Measurements from ENCODE around the gene SYNGR3. TPM values are rescaled to one million over a fixed set of nuclear protein-coding genes. Genes with fewer than 3 reads are reported as not detected.

Gene SYNGR3
- total and polyA plus RNA-seq, 2 of the 13 experiments (the other 11 are each of a cell fraction or from before 2014, with no cell fraction given): 0.97 to 5.7 TPM

GRCh38 chr16:1977875-1978268, 11.9 kb upstream of the SYNGR3 start:
- H3K4me2 ChIP-seq (ENCODE audit: low read depth, low read length): no peak overlapping the region
- FAIRE-seq: no peak
- no peak overlapping the region for H3K4me3 ChIP-seq (replicated peaks in 1 of 3; ENCODE audit: insufficient read depth in 1 of 3, low read depth in 2 of 3, low read length in 3 of 3)
- H3K27ac ChIP-seq (ENCODE audit: extremely low read length, insufficient read depth, low read length): no peak overlapping the region
- H3K79me2 ChIP-seq (ENCODE audit: insufficient read depth, low read length): peaks cover 7% of the 10 kb centered on the region
- ChIA-PET POLR2A (interaction anchor here (0.6 to 1.4 kb wide), 3 partner anchors 13 to 145 kb away, joined by 3 to 6 read pairs (median 4); partner anchors contain the start of gene RPS2), CTCF (ENCODE audit: low intra/inter-chr PET ratio, low total read pairs) (no interaction called here)
- no TSS peak for BruUV-seq (replicated peaks)
- H3K9ac ChIP-seq (ENCODE audit: insufficient read depth, low read depth, low read length): no peak overlapping the region
- in situ Hi-C loops (cut with HindIII; ENCODE audit: extremely low pct_ligation_motif_present, low pct_unique_long_range_greater_than_20kb): no loop called here
- H4K20me1 ChIP-seq (ENCODE audit: insufficient read depth, low read length): no peaks in the 10 kb centered on the region
- no peaks in the 10 kb centered on the region for H3K9me3 ChIP-seq (ENCODE audit: low read length)
- no peak for DNase-seq (ENCODE audit: low spot score)
- intact Hi-C loops (cut with micrococcal nuclease; ENCODE audit: unreplicated experiment): no loop called here
- peaks cover 24% of the 10 kb centered on the region for H3K4me1 ChIP-seq (ENCODE audit: insufficient read depth, low read length)
- no peak for ATAC-seq
- H3K36me3 ChIP-seq (replicated peaks in 1 of 2; ENCODE audit: control insufficient read depth in 1 of 2, insufficient read depth in 2 of 2, low read length in 2 of 2): peaks cover 21 to 34% of the 10 kb centered on the region in 2 experiments; a peak in 3 of 5 replicates
- 100% methylated on average over 2 of the region's 18 CpGs for WGBS (ENCODE audit: low lambda C conversion rate)
- no peak overlapping the region for H2AFZ ChIP-seq (ENCODE audit: low read length)
- H3K27me3 ChIP-seq (ENCODE audit: control insufficient read depth in 1 of 2, insufficient read depth in 2 of 2, low read length in 2 of 2): no peaks in the 10 kb centered on the region
- no peak for TF ChIP-seq NKX3-1 (CRISPR knock-in tag; IDR thresholded peaks at IDR 0.05)
- peak; percentile 31; the same call in 1 of the 2 replicates for TF ChIP-seq RBFOX2 (IDR thresholded peaks at IDR 0.05; ENCODE audit: low read depth, low read length)

GRCh38 chr16:1978476-1979120, 11.2 kb upstream of the SYNGR3 start:
- H3K27me3 ChIP-seq (ENCODE audit: control insufficient read depth in 1 of 2, insufficient read depth in 2 of 2, low read length in 2 of 2): no peaks in the 10 kb centered on the region
- H3K27ac ChIP-seq (ENCODE audit: extremely low read length, insufficient read depth, low read length): no peak overlapping the region
- no peaks in the 10 kb centered on the region for H3K9me3 ChIP-seq (ENCODE audit: low read length)
- CTCF ChIA-PET (ENCODE audit: low intra/inter-chr PET ratio, low total read pairs): no interaction called here
- 95% methylated on average over 27 of the region's 37 CpGs for WGBS (ENCODE audit: low lambda C conversion rate)
- FAIRE-seq (no peak), ATAC-seq (no peak), DNase-seq (ENCODE audit: low spot score) (no peak)
- no peak overlapping the region for H3K9ac ChIP-seq (ENCODE audit: insufficient read depth, low read depth, low read length)
- no peak overlapping the region for H2AFZ ChIP-seq (ENCODE audit: low read length)
- peaks cover 2% of the 10 kb centered on the region for H3K79me2 ChIP-seq (ENCODE audit: insufficient read depth, low read length)
- POLR2A ChIA-PET: interaction anchor here (0.6 to 1.4 kb wide), 2 partner anchors 14 to 145 kb away, joined by 3 to 4 read pairs; partner anchors contain the start of gene RPS2
- intact Hi-C loops (cut with micrococcal nuclease; ENCODE audit: unreplicated experiment) (no loop called here), in situ Hi-C loops (cut with HindIII; ENCODE audit: extremely low pct_ligation_motif_present, low pct_unique_long_range_greater_than_20kb) (no loop called here)
- H3K4me1 ChIP-seq (ENCODE audit: insufficient read depth, low read length): peaks cover 22% of the 10 kb centered on the region
- H3K4me2 ChIP-seq (ENCODE audit: low read depth, low read length): no peak overlapping the region
- no TSS peak for BruUV-seq (replicated peaks)
- no peak overlapping the region for H3K4me3 ChIP-seq (replicated peaks in 1 of 3; ENCODE audit: insufficient read depth in 1 of 3, low read depth in 2 of 3, low read length in 3 of 3)
- H3K36me3 ChIP-seq (replicated peaks in 1 of 2; ENCODE audit: control insufficient read depth in 1 of 2, insufficient read depth in 2 of 2, low read length in 2 of 2): peaks cover 21 to 34% of the 10 kb centered on the region in 2 experiments; a peak in 3 of 5 replicates
- H4K20me1 ChIP-seq (ENCODE audit: insufficient read depth, low read length): no peaks in the 10 kb centered on the region
- TF ChIP-seq ZSCAN21 (CRISPR knock-in tag; IDR thresholded peaks at IDR 0.05; ENCODE audit: borderline replicate concordance) (no peak), PBX2 (CRISPR knock-in tag; IDR thresholded peaks at IDR 0.05) (no peak), ZNF180 (CRISPR knock-in tag; IDR thresholded peaks at IDR 0.05; ENCODE audit: borderline replicate concordance, low read depth) (no peak), EZH2 (conservative IDR thresholded peaks at IDR 0.05; ENCODE audit: low read depth, low read length) (no peak), PATZ1 (CRISPR knock-in tag; IDR thresholded peaks at IDR 0.05) (no peak), NFATC3 (CRISPR knock-in tag; IDR thresholded peaks at IDR 0.05) (no peak), HOXA5 (CRISPR knock-in tag; IDR thresholded peaks at IDR 0.05) (no peak), NFIB (CRISPR knock-in tag; IDR thresholded peaks at IDR 0.05; ENCODE audit: borderline replicate concordance) (no peak), MAFG (CRISPR knock-in tag; IDR thresholded peaks at IDR 0.05) (no peak), NFKB2 (CRISPR knock-in tag; IDR thresholded peaks at IDR 0.05; ENCODE audit: borderline replicate concordance) (no peak), CENPT (CRISPR knock-in tag; IDR thresholded peaks at IDR 0.05; ENCODE audit: low read depth) (no peak), EEA1 (CRISPR knock-in tag; IDR thresholded peaks at IDR 0.05; ENCODE audit: borderline replicate concordance) (no peak), STAG1 (CRISPR knock-in tag; IDR thresholded peaks at IDR 0.05) (no peak), ZSCAN29 (CRISPR knock-in tag; conservative IDR thresholded peaks at IDR 0.05) (no peak), ZNF234 (CRISPR knock-in tag; conservative IDR thresholded peaks at IDR 0.05) (no peak)

All from HepG2 (cell line).